NT2/D1 (cell line): ENCODE measurements around the gene TMEM132D.

ENCODE experiments used
- DNase-seq: peaks from one replicate; pipeline ENCODE4 v3.0.0-alpha.2; 2011; ENCODE audit warnings: low read depth, low spot score
- H3K27me3 ChIP-seq: 2 replicates; pipeline ENCODE4 v1.6.0; 2011; ENCODE audit warnings: mild to moderate bottlenecking; ENCODE audit not compliant: insufficient read length, insufficient read depth
- H3K36me3 ChIP-seq: 2 replicates; pipeline ENCODE4 v1.6.1; 2011; ENCODE audit warnings: mild to moderate bottlenecking, low read length, mixed read lengths; ENCODE audit not compliant: insufficient read depth, insufficient read length
- H3K4me1 ChIP-seq: 2 replicates; pipeline ENCODE4 v1.5.1; 2011; ENCODE audit not compliant: insufficient read depth, insufficient read length
- H3K4me3 ChIP-seq: 2 replicates; pipeline ENCODE4 v1.5.1; 2011; ENCODE audit warnings: low read depth; ENCODE audit not compliant: insufficient read length
- H3K9ac ChIP-seq: 2 replicates; pipeline ENCODE4 v1.6.0; 2011; ENCODE audit warnings: low read depth; ENCODE audit not compliant: insufficient read length
- H3K9me3 ChIP-seq: 2 replicates; pipeline ENCODE4 v1.5.1; 2011; ENCODE audit warnings: mild to moderate bottlenecking, low read length; ENCODE audit not compliant: insufficient read depth
- SUZ12 ChIP-seq: IDR thresholded peaks from 2 replicates; pipeline ENCODE4 v1.6.1; 2011; ENCODE audit not compliant: insufficient read length, insufficient read depth; ENCODE audit errors: extremely low read depth
- YY1 ChIP-seq: IDR thresholded peaks from 2 replicates; pipeline ENCODE4 v1.6.1; 2011; ENCODE audit not compliant: insufficient read length, insufficient read depth
- ZNF274 ChIP-seq: IDR thresholded peaks from 2 replicates; pipeline ENCODE4 v1.6.1; 2011; ENCODE audit warnings: mild to moderate bottlenecking, low read depth, low read length

The TMEM132D gene

DNA sequence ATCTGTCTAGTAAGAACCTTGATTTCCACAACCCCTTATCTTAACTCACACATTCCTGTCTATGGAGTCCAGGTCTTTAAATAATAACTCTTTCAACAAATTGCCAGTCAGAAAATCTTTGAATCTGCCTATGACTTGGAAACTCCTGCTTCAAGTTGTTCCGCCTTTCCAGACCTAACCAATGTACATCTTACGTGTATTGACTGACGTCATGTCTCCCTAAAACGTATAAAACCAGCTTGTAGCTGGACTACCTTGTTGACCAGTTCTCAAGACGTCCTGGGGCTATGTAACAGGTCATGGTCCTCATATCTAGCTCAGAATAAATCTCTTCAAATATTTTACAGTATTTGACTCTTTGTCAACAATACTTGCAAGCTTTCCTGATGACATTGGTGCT lies 337.0 kb downstream of the TMEM132D start:
- Histone ChIP-seq H3K36me3 (no peaks in the 10 kb centered on the region), H3K4me3 (no peak overlapping the region), H3K9me3 (peaks cover 6% of the 10 kb centered on the region; the same call in 1 of the 2 replicates), H3K4me1 (peaks cover 2% of the 10 kb centered on the region), H3K27me3 (no peaks in the 10 kb centered on the region), H3K9ac (no peak overlapping the region)
- DNase-seq, result no peak
- no peak for TF ChIP-seq YY1
- TF ChIP-seq ZNF274, result no peak
- no peak for TF ChIP-seq SUZ12

DNA sequence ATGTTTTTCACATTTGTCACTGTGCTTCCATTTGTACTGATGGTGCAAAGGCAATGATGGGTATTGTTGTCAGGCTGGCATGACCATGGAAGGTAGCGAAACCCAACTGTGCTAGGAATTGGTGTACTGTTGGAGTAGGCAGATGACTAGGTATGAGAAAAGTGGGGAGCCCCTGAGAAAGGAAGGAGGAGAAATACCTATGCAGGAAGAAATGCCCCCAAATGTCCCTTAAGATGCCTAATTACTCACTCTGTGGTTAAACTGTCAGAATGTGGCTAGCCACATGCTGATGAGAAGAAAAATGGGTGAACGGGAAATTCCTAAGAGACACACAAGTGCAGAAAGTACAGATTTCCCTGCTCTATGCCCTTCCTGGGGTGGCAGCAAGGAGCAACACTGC lies 339.1 kb downstream of the TMEM132D start:
- no peaks in the 10 kb centered on the region for H3K4me1 ChIP-seq
- TF ChIP-seq YY1 (no peak), ZNF274 (no peak), SUZ12 (no peak)
- no peak for DNase-seq
- no peaks in the 10 kb centered on the region for H3K36me3 ChIP-seq
- H3K9ac ChIP-seq, result no peak overlapping the region
- no peak overlapping the region for H3K4me3 ChIP-seq
- H3K9me3 ChIP-seq, result peaks cover 6% of the 10 kb centered on the region; the same call in 1 of the 2 replicates
- no peaks in the 10 kb centered on the region for H3K27me3 ChIP-seq

- no peak for DNase-seq
- no peak overlapping the region for H3K9ac ChIP-seq
- H3K4me3 ChIP-seq, result no peak overlapping the region
- H3K36me3 ChIP-seq, result no peaks in the 10 kb centered on the region
- H3K4me1 ChIP-seq, result no peaks in the 10 kb centered on the region
- TF ChIP-seq ZNF274 (no peak), SUZ12 (no peak), YY1 (no peak)
- peaks cover 6% of the 10 kb centered on the region; the same call in 1 of the 2 replicates for H3K9me3 ChIP-seq
- H3K27me3 ChIP-seq, result no peaks in the 10 kb centered on the region
Observed at GRCh38 chr12:129563266-129563665, 340.6 kb downstream of the TMEM132D start.

- TF ChIP-seq SUZ12 (no peak), YY1 (no peak), ZNF274 (no peak)
- Histone ChIP-seq H3K4me3 (no peak overlapping the region), H3K27me3 (no peaks in the 10 kb centered on the region), H3K4me1 (no peaks in the 10 kb centered on the region), H3K9me3 (peaks cover 6% of the 10 kb centered on the region; the same call in 1 of the 2 replicates), H3K36me3 (no peaks in the 10 kb centered on the region), H3K9ac (no peak overlapping the region)
- no peak for DNase-seq
Observed at GRCh38 chr12:129561304-129561703, 342.5 kb downstream of the TMEM132D start.

DNA sequence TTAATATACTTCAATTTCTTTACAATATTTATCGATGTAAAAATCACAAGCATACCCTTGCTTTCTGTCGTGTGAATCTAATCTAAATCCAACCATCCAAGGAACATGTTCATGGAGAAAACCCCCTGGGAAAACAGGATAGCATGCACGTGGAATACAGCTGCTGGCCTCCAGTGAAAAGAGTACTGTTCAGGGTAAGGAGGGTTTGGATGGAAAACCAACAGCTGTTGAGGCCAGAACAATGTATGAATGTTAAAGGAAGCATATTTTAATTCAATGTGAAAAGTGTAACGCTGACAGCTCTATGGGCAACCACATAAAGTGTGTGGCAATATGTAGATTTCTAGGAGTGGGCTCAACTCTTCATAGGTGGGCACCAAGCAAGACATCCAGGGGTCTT lies 344.0 kb downstream of the TMEM132D start:
- no peak for DNase-seq

GRCh38 chr12:129558036-129558435 lies 345.8 kb downstream of the TMEM132D start:
- no peaks in the 10 kb centered on the region for H3K27me3 ChIP-seq
- H3K4me3 ChIP-seq, result no peak overlapping the region
- H3K4me1 ChIP-seq, result no peaks in the 10 kb centered on the region
- TF ChIP-seq SUZ12 (no peak), YY1 (no peak), ZNF274 (no peak)
- no peak overlapping the region for H3K9ac ChIP-seq
- no peak for DNase-seq
- no peaks in the 10 kb centered on the region for H3K36me3 ChIP-seq
- H3K9me3 ChIP-seq, result no peaks in the 10 kb centered on the region

More for the DNA sequence above, 344.0 kb downstream of the TMEM132D start:
- Histone ChIP-seq H3K9ac (no peak overlapping the region), H3K27me3 (no peaks in the 10 kb centered on the region), H3K9me3 (no peaks in the 10 kb centered on the region), H3K4me1 (no peaks in the 10 kb centered on the region), H3K4me3 (no peak overlapping the region), H3K36me3 (no peaks in the 10 kb centered on the region)
- TF ChIP-seq YY1, result no peak
- TF ChIP-seq ZNF274, result no peak
- no peak for TF ChIP-seq SUZ12

GRCh38 chr12:129556082-129556481 lies 347.7 kb downstream of the TMEM132D start:
- Histone ChIP-seq H3K27me3 (no peaks in the 10 kb centered on the region), H3K9ac (no peak overlapping the region), H3K9me3 (no peaks in the 10 kb centered on the region), H3K4me1 (no peaks in the 10 kb centered on the region), H3K4me3 (no peak overlapping the region), H3K36me3 (no peaks in the 10 kb centered on the region)
- no peak for TF ChIP-seq SUZ12
- no peak for TF ChIP-seq ZNF274
- TF ChIP-seq YY1, result no peak
- DNase-seq, result no peak

GRCh38 chr12:129552996-129553750 lies 350.7 kb downstream of the TMEM132D start:
- DNase-seq, result no peak
- no peak for TF ChIP-seq SUZ12
- TF ChIP-seq ZNF274, result no peak
- no peak for TF ChIP-seq YY1
- H3K27me3 ChIP-seq, result no peaks in the 10 kb centered on the region
- H3K36me3 ChIP-seq, result no peaks in the 10 kb centered on the region
- H3K4me1 ChIP-seq, result no peaks in the 10 kb centered on the region
- H3K9me3 ChIP-seq, result no peaks in the 10 kb centered on the region; the same call in 1 of the 2 replicates
- no peak overlapping the region for H3K9ac ChIP-seq
- no peak overlapping the region for H3K4me3 ChIP-seq
